Kidney (tissue), 14 donors: ENCODE results near the gene GPR143. TPM values are rescaled to one million over a fixed set of nuclear protein-coding genes. Genes with fewer than 3 reads are reported as not detected.
A peak's percentile ranks its signal among the peaks of the same experiment; 100 is the strongest.

Experiments used
- DNase-seq, 5 donors: peaks; one replicate each; pipeline ENCODE4 v3.0.0-alpha.2; 2013 to 2020
- FAIRE-seq: peaks from 2 replicates; lab custom pipeline; 2012; peaks lifted over from hg19 to GRCh38; lab: Jason Lieb, UNC
- H3K27ac ChIP-seq, 2 donors: one replicate each; pipeline ENCODE4 v1.7.0; 2013; ENCODE audit warnings: low read depth in 2 of 2, low read length in 2 of 2, inconsistent platforms in 1 of 2
- H3K27me3 ChIP-seq: one replicate; pipeline ENCODE4 v1.7.1; 2013; ENCODE audit warnings: low read length, inconsistent platforms; ENCODE audit not compliant: control insufficient read depth, insufficient read depth
- H3K36me3 ChIP-seq, 3 donors: one replicate each; pipeline versions ENCODE4 v1.7.0 to v1.7.1; 2013; ENCODE audit warnings: low read length in 3 of 3, control low read depth in 1 of 3, inconsistent platforms in 1 of 3; ENCODE audit not compliant: insufficient read depth in 3 of 3, control insufficient read depth in 2 of 3
- H3K4me1 ChIP-seq, 3 donors: one replicate each; pipeline versions ENCODE4 v1.7.0 to v1.7.1; 2013; ENCODE audit warnings: low read length in 3 of 3, inconsistent platforms in 1 of 3, low read depth in 1 of 3; ENCODE audit not compliant: control insufficient read depth in 2 of 3, insufficient read depth in 2 of 3
- H3K4me3 ChIP-seq, 3 donors: one replicate each; pipeline versions ENCODE4 v1.7.0 to v1.8.1; 2013; ENCODE audit warnings: low read length in 3 of 3, control low read depth in 1 of 3, inconsistent platforms in 1 of 3
- H3K9ac ChIP-seq, 3 donors: one replicate each; pipeline versions ENCODE4 v1.7.0 to v1.7.1; 2013; ENCODE audit warnings: low read length in 3 of 3, control low read depth in 1 of 3, inconsistent platforms in 1 of 3
- H3K9me3 ChIP-seq, 3 donors: one replicate each; pipeline versions ENCODE4 v1.7.0 to v1.7.1; 2013; ENCODE audit warnings: low read length in 3 of 3, control low read depth in 1 of 3, inconsistent platforms in 1 of 3; ENCODE audit not compliant: control insufficient read depth in 2 of 3, insufficient read depth in 1 of 3
- CTCF ChIP-seq: IDR thresholded peaks from 3 replicates; pipeline ENCODE4 v1.5.1; 2012; ENCODE audit warnings: mild to moderate bottlenecking, moderate library complexity, borderline replicate concordance; ENCODE audit not compliant: insufficient read depth; ENCODE audit errors: extremely low read depth
- intact Hi-C: fragments of 100-400 bp; cut with DNase I; formaldehyde crosslinking; loops from one replicate; pipeline ENCODE4 v1.11.1; 2022
- polyA plus RNA-seq: library from polyadenylated mRNA; stranded (reverse); fragments of 350-450 nt; fragmentation: Illumina TruSeq; extraction: RNeasy Lipid Tissue Mini Kit (QIAGEN cat#74804); gene quantifications from one replicate; pipeline ENCODE4 v1.2.3, GENCODE V29; 2014; ENCODE audit warnings: low read depth, low replicate concordance; ENCODE audit not compliant: insufficient read depth
- total RNA-seq: library from RNA; stranded (reverse); fragmentation: NEBNext Ultra II Directional; extraction: Animal tissue kit (Norgen Biotek cat#: 25700); gene quantifications from one replicate; pipeline ENCODE4 v1.2.1, GENCODE V29; 2021
- donor health status: control.
- donor health status: control.
- donor health status: control.
- donor health status: control.
- donor health status: control.
- donor health status: DM: yes; HTN: yes; CAD: no.
- donor health status: Normal renal cell carcinoma (clear cell type).

The GPR143 gene
- total and polyA plus RNA-seq, 2 donors from 2014 or later, result 8.2 to 8.7 TPM

- intact Hi-C loops, result no loop called here
- Histone ChIP-seq H3K4me1 (no peaks in the 10 kb centered on the region), H3K9ac (no peak overlapping the region), H3K27ac (no peak overlapping the region), H3K9me3 (no peaks in the 10 kb centered on the region), H3K27me3 (no peaks in the 10 kb centered on the region), H3K36me3 (no peaks in the 10 kb centered on the region), H3K4me3 (no peak overlapping the region)
- FAIRE-seq (no peak), DNase-seq (no peak)
- no peak for TF ChIP-seq CTCF
Observed at GRCh38 chrX:9767375-9767774, 1.7 kb upstream of the GPR143 start.

DNA sequence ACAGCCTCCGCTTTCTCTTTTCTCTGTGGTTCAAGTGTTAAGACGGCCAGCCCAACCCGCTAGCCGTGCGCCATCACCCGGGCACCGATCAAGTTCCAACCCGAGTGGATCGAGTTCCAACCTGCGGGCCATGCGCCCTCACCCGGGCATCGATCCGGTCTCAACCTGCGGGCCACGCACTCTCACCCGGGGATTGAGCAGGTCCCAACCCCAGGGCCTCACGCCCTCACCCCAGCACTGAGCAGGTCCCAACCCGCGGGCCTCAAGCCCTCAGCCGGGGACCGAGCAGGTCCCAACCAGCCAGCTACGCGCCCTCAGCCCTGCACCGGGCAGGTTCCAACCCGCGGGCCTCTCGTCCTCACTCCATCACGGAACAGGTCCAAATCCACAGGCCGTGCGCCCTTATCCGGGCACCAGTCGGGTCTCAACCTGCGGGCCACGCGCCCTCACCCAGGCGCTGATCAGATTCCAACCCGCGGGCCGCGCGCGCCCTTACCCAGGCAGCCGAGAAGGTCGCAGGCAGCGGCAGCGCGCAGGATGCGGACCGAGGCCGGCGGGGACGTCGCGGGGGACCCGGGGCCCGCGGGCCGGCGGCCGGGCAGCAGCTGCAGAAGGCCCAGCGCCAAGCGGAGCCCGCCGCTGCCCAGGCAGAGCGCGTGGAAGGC is 443 bp downstream of the GPR143 start:
- Histone ChIP-seq H3K9me3 (no peaks in the 10 kb centered on the region), H3K9ac (no peak overlapping the region), H3K4me1 (no peaks in the 10 kb centered on the region), H3K36me3 (no peaks in the 10 kb centered on the region), H3K27ac (no peak overlapping the region), H3K27me3 (no peaks in the 10 kb centered on the region), H3K4me3 (no peak overlapping the region)
- TF ChIP-seq CTCF, result no peak
- intact Hi-C loops, result no loop called here
- no peak for FAIRE-seq
- peak in 4 of 5 donors; percentile 35 to 78 (median 40) for DNase-seq

DNA sequence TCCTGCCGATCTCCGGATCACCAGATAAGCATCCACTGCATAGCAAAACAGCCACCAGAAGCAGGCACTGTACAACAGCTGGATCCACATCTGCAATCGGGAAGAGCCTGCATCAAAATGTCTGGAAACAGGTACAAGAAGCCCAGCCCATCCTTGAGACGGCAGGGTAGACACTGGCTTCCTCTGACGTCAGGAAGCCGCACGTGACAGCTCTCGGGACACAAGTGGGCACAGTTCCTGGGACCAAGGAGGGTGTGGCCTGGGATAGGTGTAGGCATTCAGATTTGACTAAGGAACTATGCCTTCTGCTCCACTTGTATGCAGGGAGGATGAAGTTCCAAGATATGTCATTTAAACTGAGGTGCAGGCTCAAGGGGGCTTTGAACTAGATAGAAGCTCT is 6.3 kb downstream of the GPR143 start:
- Histone ChIP-seq H3K9ac (no peak overlapping the region), H3K4me3 (no peak overlapping the region), H3K27ac (no peak overlapping the region), H3K27me3 (no peaks in the 10 kb centered on the region), H3K9me3 (no peaks in the 10 kb centered on the region), H3K36me3 (no peaks in the 10 kb centered on the region), H3K4me1 (no peaks in the 10 kb centered on the region)
- no peak for TF ChIP-seq CTCF
- FAIRE-seq (no peak), DNase-seq (no peak)
- intact Hi-C loops, result no loop called here

DNA sequence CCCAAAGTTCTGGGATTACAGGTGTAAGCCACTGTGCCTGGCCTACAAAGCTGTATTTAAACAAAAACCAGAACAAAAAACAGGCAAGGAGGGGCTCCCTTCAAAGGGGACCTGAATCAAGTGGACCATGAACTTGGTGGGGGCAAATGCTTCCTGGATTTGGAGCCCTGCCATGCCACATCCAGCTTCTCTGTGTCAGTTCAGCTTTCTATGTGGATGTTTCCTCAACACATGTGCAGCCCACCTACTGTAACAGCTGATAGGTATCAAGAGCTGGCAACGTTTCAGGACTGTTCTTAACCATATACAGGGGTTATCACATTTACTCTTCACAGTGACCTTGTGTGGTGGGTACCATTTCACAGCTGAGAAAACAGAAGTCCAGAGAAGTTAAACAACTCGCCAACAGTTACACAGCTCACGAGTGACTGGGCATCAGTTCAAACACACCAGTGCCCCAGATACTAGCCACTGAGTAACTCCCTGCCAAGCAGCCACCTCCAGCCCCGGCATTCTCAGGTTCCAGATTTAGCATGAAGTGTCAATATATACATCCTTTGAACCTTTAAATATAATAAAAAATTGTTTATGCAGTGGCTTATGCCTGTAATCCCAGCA is 7.5 kb downstream of the GPR143 start:
- intact Hi-C loops, result no loop called here
- FAIRE-seq, result no peak
- TF ChIP-seq CTCF, result no peak

More for the DNA sequence above, 7.5 kb downstream of the GPR143 start:
- DNase-seq, result no peak
- no peak overlapping the region for H3K9ac ChIP-seq
- no peaks in the 10 kb centered on the region for H3K27me3 ChIP-seq
- H3K4me1 ChIP-seq, result no peaks in the 10 kb centered on the region
- H3K9me3 ChIP-seq, result no peaks in the 10 kb centered on the region
- no peak overlapping the region for H3K27ac ChIP-seq
- no peaks in the 10 kb centered on the region for H3K36me3 ChIP-seq
- no peak overlapping the region for H3K4me3 ChIP-seq
